Peyer's patch (tissue), 4 donors: ENCODE results near the gene GGA1.

ENCODE experiments used
- CTCF ChIP-seq, 6 experiments: fragments of 450-650 bp in 4 of 6; fragments of 200-600 bp in 2 of 6; sonication (generic) in 1 of 6; IDR thresholded peaks; one replicate each; pipeline ENCODE4 v1.5.1; 2017 to 2019; ENCODE audit warnings: antibody characterized with exemption in 6 of 6, mild to moderate bottlenecking in 3 of 6, moderate library complexity in 1 of 6
- POLR2A ChIP-seq, 2 donors: fragments of 450-650 bp; IDR thresholded peaks; one replicate each; pipeline ENCODE4 v1.5.1; 2017; ENCODE audit warnings: antibody characterized with exemption in 2 of 2, mild to moderate bottlenecking in 2 of 2, moderate library complexity in 2 of 2

DNA sequence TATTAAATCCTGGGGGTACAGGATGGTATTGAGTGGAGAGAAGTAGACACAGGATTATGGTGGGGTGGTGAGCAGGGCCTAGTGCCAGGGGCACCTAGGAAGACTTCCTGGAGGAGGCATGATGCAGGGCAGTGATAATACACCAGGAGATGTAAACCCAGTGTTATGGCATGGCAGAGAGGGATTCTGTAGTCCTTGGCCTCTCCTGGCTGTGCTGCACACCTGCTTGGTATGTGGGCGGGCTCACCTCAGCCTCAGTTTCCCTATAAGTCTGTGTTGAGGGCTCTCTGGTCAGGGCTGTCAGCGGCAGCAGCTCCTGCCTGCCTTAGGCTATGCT lies 52.0 kb downstream of the GGA1 start:
- TF ChIP-seq POLR2A (IDR thresholded peaks at IDR 0.05): no peak
- TF ChIP-seq CTCF (IDR thresholded peaks at IDR 0.05): no peak
